GM21528 (cell line): ENCODE results near the gene BRAF.
"Not testable (repeated sequence)": the region's sequence is repeated elsewhere in the genome, so short reads cannot be mapped to it uniquely, and the experiment has no call there.

Source experiments
- ATAC-seq: cut with Tn5 transposase; IDR thresholded peaks from one replicate; pipeline ENCODE4 v1.9.1; 2021; ENCODE audit warnings: mild to moderate bottlenecking, moderate library complexity; ENCODE audit not compliant: unreplicated experiment, low FRiP score

Gene BRAF

DNA sequence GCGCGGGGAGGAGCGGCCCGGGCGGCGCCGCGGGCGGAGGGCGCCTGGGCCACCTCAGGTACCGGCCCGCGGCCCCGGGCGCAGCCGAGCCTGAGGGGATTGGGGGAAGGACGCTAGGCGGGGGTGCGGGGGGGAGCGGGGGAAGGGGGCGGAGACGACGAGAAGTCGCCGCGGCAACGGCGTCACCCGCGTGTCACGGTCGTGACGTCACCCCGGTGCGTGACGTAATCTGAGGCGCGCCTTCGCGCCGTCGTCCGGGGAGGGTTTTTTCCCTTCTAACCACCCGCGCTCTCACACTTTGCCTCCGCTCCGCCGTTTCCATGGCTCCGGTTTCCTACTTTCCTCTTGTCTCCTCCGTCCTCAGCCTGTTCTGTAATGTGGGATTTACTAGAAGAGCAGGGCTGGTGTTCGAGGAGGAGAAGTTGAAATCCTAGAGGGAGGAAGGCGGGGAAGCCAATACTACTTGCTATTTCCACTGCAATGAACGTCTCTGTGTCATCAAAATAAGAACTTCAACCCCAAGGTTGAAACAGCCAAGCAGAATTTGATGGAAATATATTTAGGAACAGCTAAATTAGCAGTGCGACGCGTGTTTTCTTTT lies at the start of gene BRAF:
TSS of gene BRAF (minus strand) at position 109 of the 601 bp plus-strand sequence. CDS start 226 bp downstream, outside the sequence.
- ATAC-seq = peak; percentile 48

DNA sequence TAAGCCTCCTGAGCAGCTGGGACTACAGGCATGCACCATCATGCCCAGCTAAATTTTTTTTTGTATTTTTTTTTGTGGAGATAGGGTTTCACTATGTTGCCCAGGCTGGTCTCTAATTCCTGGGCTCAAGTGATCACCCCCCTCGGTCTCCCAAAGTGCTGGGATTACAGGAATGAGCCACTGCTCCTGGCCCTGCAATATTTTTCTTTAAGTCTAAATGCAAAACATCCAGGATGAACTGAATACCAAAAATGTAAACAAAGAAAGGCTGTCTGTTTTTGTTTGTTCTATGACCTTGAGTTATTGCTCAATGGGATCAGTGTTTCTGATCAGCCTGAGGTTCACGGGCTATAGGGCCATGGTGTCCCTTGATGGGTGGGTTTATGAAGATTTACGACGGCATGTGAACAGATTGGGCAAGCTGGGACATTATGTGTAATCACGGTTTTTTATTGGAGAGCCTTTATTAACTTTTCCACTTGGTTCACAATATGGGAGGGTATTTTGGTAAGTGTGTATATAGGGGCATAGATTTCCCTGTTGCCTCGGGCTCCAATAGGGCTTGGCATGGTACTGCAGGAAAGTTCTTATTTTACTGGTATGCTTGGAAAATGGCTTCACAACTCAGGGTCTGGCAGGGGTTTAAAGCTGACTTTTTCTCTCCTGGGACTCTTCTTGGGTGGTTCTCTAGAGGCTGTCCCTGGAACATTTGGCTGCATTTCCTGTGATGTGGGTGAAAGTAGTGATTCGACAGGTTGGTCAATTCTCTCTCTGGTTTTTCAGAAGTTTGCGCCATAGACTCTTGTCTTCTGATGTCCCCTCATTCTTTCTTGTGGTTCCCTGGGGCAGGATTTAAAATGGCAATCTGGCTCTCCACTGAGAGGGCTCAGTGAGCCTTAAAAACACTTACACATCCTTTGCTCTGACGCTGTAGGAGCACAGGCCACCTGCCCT lies 48.4 kb upstream of the BRAF start:
- ATAC-seq = no peak

DNA sequence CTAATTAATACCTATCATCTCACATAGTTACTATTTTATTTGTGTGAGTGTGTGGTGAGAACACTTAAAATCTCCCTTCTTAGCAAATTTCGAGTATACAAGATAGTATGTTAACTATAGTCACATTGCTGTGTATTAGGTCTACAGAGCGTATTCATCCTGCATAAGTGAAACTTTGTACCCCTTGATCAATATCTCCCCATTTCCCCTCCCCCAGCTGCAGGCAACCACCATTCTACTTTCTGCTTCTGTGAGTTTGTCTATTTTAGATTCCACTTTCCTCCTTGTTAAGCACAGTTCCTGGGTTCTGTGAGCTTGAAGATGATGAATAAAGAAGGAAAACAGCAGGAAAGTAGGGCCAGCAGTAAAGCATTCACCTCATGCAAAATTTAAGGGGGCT lies 47.6 kb upstream of the BRAF start:
- no peak for ATAC-seq

DNA sequence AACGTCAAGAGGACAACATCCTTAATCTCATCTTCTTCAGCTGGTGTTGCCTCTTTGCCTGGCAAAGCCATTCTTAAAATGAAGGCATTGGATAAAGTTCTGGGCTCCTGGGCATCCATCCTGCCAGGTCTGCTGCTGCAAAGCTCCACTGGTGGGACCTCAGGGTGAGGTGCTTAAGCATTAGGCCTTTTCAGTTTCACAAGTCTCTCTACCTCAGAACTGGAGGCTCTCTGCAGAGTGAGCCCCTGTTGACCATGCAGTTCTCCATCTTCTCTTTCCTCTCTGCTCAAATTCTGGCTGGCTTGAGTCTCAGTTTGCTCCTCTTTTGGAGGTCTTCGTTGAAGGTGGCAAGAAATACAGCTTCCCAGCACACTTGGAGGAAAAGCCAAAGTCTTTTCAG lies 42.7 kb upstream of the BRAF start:
- no peak for ATAC-seq

DNA sequence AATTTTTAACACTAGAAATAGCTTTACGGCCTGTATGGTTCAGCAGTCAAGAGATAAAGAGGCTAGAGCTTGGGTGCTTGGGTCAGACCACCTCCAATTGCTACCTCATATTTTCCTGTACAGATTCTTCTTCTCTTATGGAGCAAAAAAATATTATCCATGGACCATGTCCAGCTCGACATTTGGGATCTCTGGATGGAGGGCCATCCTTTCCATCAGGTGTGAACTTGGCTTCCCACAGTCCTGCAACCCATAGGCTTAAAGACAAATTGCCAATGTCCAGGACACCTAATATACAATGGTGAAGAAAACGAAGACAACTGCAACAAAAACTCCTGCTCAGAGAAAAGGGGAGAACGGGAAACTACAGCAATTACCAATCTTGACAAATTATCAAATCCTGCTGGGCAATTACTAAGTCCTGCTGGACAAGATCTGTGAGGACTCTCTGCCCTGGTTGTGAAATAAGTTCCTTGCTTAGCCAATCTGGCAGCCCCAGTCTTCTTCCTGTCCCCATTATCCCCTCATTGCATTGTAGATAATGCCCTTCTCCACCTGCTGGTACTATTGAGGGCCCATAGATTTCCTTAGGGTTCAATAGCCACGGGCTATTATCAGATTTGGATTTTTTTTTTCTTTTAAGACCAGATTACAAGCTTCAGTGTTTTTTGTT lies 42.0 kb upstream of the BRAF start:
- no peak for ATAC-seq

DNA sequence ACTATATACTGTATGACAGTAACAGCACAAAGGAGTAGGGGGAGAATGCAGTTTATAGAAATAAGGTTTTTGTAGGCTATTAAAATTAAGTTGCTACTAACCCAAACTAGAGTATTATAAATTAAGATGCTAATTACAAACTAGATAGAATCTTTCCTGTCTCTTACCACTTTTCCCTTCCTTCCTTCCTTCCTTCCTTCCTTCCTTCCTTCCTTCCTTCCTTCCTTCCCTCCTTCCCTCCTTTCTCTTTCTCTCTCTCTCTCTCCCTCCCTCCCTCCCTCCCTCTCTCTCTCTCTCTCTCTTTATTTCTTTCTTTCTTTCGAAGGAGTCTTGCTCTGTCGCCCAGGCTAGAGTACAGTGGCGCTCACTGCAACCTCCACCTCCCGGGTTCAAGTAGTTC lies 36.4 kb upstream of the BRAF start:
- ATAC-seq = no peak

DNA sequence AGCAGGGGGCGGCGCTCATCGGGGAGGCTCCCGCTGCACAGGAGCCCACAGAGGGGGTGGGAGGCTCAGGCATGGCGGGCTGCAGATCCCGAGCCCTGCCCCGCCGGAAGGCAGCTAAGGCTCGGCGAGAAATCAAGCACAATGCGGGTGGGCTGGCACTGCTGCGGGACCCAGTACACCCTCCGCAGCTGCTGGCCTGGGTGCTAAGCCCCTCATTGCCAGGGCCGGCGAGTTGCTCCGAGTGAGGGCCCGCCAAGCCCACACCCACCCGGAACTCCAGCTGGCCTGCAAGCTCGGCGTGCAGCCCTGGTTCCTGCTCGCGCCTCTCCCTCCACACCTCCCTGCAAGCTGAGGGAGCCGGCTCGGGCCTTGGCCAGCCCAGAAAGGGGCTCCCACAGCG lies 32.3 kb upstream of the BRAF start:
- not testable (repeated sequence) for ATAC-seq

DNA sequence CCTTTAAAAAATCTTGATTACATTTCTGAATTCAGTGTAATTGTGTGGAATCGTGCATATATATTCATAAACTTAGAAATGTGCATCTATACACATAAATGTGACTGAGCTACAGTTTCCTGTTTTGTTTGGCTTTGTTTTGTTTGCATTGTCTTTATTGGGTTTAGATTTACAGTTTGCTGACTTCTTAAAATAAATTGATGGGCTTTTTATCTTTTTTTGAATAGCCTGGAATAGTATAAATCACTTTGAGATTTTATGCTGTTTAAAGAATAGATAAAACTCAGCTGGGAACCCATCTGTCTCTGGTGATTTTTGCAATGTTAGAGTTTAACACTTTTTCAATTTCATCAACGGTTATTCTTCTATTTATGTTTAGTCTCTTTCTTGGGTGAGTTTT lies 21.2 kb upstream of the BRAF start:
- ATAC-seq = no peak

DNA sequence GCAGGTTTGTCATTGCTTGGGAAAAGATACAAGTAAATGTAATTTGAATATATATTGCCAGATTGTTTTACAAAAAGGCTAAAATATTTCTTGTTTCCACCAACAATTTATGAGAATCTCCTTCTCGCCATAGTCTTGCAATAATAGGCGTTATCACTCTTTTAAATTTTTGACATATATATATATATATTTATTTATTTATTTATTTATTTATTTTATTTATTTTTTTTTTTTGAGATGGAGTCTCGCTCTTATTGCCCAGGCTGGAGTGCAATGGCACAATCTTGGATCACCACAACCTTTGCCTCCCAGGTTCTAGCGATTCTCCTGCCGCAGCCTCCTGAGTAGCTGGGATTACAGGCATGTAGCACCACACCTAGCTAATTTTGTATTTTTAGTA lies 17.5 kb upstream of the BRAF start:
- not testable (repeated sequence) for ATAC-seq

DNA sequence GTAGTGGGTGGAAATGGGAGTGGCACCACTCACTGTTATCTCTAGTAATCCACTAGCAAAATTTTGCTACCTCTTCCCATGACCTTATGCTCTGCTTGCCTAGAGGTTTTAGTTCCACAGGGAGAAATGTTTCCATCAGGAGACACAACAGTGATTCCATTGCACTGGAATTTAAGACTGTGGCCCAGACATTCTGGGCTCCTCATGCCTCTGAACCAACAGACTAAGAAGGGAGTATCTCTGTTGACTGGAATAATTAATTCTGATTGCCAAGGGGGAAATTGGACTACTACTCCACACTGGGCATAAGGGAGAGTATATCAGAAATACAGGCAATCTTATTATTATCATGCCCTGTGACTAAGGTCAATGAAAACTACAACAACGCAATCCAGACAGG lies 16.2 kb upstream of the BRAF start:
- no peak for ATAC-seq

DNA sequence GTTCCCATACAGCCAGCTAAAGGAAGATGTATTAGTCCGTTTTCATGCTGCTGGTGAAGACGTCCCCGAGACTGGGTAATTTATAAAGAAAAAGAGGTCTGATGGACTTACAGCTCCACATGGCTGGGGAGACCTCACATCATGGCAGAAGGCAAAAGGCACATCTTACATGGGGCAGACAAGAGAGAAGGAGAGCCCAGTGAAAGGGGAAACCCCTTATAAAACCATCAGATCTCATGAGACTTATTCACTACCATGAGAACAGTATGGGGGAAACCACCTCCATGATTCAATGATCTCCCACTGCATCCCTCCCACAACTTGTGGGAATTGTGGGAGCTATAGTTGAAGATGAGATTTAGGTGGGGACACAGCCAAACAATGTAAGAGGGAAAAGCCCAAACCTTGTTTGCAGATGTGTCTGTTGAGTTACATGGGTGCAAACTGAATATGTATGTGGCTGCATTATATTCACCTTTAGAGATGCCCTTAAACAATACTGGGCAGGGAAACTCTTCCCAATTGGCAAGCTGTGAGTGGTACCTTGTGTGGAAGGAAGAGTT lies 13.1 kb upstream of the BRAF start:
- ATAC-seq = no peak

DNA sequence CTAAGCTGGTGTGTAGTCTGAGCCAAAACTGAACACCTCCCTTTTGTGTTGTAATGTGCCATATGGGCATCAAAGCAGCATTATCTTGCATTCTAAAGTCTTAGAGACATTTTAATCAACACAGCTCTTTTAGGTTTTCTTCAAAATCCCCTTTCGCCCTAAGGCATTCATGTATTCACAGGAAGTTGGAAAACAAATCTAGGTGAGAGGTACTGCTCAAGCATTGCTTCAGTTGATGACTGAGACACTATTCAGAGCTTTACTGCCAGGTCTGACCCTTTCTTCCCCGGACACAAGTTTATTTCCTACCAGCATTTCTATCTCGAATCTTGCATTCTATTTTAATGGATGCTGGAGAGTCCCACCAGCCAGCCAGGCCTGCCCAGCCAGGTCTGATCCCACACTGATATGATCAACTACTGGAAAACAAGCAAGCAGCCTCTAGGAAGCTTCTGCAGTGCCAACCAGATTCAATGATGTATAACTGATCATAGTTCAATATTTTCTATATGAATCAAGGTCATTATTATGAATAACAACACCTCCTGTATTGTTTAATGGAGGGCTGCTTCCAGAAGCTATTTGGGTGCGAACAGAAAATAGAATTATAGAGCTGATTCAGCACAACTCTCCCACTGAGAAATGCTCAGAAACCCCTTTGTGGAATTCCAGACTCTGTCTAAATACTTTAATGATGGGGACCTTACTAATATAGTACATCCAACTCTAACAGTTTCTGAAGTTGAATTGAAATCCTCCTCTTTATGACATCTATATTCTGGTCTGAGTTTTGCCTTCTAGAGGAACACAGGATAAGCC lies 4.0 kb upstream of the BRAF start:
- ATAC-seq = no peak

DNA sequence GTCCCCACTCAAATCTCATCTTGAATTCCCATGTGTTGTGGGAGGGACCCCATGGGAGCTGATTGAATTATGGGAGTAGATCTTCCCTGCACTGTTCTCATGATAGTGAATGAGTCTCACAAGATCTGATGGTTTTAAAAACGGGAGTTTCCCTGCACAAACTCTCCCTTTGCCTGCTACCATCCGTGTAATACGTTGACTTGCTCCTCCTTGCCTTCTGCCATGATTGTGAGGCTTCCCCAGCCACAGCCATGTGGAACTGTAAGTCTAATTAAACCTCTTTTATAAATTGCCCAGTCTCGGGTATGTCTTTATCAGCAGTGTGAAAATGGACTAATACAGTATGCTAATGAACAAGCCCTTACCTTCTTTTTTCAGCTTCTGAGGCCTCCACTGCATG lies 3.2 kb upstream of the BRAF start:
- not testable (repeated sequence) for ATAC-seq

DNA sequence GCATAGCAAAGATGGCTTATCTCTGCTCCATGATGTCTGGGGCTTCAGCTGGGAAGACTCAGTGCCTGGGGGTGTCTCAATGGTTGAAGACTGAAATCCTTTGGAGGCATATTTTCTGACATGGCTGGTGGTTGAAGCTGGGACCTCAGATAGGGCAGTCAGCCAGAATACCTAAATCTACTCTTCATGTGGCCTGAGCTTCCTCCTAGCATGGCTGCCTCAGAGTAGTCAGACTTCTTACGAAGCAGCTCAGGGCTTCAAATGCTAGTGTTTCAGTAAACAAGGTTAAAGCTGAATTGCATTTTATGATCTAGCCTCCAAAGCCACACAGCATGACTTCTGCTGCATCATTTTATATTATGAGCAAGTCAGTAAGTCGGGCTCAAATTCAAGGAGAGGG lies 2.6 kb upstream of the BRAF start:
- ATAC-seq = no peak

DNA sequence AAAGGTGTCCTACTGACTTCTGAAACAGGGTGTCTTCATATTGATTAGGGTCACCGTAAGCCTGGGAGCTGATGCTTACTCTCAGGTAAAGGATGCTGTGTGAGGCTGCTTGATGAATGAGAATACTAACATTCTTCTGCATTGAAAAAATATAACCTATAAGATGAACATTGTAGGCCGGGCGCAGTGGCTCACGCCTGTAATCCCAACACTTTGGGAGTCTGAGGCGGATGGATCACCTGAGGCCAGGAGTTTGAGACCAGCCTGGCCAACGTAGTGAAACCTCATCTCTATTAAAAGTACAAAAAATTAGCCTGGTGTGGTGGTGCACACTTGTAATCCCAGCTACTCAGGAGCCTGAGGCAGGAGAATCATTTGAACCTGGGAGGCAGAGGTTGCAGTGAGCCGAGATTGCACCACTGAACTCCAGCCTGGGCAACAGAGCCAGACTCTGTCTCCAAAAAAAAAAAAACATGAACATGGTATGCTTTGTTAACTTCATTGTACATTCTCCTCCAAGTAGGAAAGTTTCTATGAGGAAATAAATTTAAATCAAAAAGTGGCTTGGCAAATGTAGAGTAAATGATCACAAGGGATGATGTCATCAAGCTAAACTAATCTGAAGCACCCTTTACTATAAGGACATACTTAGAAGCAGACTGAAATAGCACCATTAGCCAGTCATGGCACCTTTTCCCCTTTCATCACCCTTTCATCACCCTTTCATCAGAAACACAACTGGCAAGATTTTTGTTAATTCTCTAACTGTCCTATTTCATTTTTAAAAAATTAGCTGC lies 1.5 kb upstream of the BRAF start:
- ATAC-seq = no peak

DNA sequence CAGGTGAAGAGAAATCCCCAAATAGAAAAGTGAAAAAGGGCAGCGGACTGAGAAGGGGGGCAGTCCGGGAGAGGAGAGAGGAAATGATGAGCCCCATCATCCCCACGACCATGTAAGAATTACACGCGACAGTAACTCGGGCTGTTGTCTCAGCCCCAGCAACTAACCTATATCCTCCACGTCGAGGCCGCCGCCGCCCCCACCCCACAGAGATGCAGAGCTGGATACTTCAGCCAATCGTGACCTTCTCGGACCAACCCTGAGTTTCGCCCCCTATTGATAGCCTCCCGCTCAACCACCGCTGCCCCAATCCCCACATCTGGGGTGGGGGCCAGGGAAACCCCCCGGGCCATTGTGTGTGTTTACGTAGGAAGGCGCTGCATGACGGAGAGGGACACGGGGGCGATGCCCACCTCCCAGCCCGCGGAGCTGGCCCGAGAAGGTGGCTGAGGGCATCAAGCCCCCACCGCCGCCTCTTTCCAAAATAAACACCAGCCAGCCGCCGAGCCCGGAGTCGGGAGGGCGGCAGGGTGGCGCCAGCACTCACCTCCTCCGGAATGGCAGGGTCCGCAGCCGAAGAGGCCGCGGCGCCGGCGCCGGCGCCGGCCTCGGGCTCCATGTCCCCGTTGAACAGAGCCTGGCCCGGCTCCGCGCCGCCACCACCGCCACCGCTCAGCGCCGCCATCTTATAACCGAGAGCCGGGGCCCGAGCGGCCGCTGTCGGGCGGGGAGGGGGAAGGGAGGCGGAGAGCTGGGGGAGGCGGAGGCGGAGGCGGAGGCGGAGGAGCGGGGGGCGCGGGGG lies 509 bp downstream of the BRAF start:
- peak; percentile 82 for ATAC-seq

DNA sequence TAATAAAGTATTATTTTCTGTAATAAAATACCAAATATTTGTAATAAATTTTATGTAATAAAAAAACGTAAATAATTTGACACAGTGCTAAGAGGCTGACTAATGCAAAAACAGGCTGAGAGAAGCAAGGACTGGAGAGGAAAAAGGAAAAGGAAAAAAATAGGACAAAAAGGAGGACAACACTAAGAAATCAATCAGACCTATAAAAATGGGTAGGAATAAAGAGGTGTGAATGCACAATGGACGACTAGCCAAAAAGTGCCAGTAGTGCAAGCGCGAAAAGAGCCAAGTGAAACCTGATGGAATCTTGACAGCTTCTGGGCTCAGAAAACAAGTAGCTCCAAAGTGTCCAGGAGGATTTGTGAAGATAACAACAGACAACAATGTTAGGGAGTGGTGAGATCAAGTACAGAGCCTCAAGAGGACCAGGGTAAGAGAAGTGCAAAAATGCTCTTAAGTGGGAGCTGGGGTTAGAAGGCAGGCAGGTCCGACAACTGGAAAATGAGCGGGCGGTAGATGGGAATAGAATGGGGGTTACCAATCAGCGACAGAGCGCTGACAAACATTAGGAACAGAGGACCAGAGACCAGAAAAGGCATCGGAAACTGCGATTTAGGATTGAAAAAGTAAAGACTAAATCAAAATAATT lies 1.2 kb downstream of the BRAF start:
- ATAC-seq = peak; percentile 11

DNA sequence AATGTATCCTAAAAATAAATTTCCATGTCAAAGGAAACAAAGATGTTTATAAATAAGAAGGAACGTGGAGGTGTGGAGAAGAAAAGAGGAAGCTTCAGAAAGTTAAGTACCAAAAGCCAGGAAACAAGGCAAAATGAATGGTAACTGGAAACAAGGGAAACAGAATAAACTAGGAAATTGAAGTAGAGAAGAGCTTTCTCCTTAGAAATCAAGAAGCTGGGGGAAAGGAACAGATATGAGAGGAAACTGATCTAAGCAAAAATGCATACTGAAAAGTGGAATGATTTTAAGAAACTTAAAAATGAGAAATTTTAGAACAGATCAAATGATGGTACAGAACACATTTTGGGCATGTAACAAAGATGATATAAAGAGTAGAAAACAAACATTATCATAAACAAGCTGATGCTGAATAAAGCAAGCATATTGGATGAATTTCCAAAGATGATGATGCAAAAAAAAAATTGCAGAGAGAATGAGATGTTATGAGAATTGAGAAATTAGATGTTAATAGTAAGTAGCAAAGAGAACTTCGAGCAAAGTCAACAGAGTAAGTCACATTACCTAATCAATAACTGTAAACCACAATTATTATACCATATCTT lies 1.9 kb downstream of the BRAF start:
- no peak for ATAC-seq
